HepG2 (cell line): ENCODE data around the gene PLD2. TPM values are rescaled to one million over a fixed set of nuclear protein-coding genes. Genes with fewer than 3 reads are reported as not detected.

Experiments used
- FOXO1 ChIP-seq: sonication (generic); formaldehyde crosslinking; IDR thresholded peaks from 2 replicates; pipeline ENCODE4 v1.4.0; 2020; ENCODE audit warnings: missing genetic modification reagents
- MIER3 ChIP-seq: IDR thresholded peaks from 2 replicates; pipeline ENCODE4 v1.6.1; 2016; ENCODE audit warnings: missing compliant biosample characterization, borderline replicate concordance
- PRMT3 ChIP-seq: sonication (generic); formaldehyde crosslinking; IDR thresholded peaks from 2 replicates; pipeline ENCODE4 v1.8.1; 2022; ENCODE audit warnings: low read depth, mild to moderate bottlenecking, moderate library complexity, missing genetic modification reagents, borderline replicate concordance
- ZNF17 ChIP-seq: sonication (generic); formaldehyde crosslinking; IDR thresholded peaks from 2 replicates; pipeline ENCODE4 v1.5.0; 2020; ENCODE audit warnings: mild to moderate bottlenecking, missing genetic modification reagents
- ZNF563 ChIP-seq: sonication (generic); formaldehyde crosslinking; IDR thresholded peaks from 2 replicates; pipeline ENCODE4 v1.8.0; 2022; ENCODE audit warnings: mild to moderate bottlenecking, moderate library complexity, missing genetic modification reagents
- polyA plus RNA-seq, 8 experiments: library from polyadenylated mRNA; depleted of rRNA in 3 of 8; stranded (reverse) in 7 of 8; unstranded in 1 of 8; fragments of >200 nt; fragmentation: Illumina TruSeq in 4 of 8; extraction: Trizol in 4 of 8; gene quantifications; 2 replicates each; pipeline versions ENCODE4 v1.2.1 to v1.2.3, GENCODE V29; 2011 to 2016; ENCODE audit warnings: low read depth in 4 of 8, missing spikeins in 1 of 8, mixed read lengths in 1 of 8; ENCODE audit not compliant: insufficient read depth in 1 of 8
- total RNA-seq, 5 experiments: library from RNA; depleted of rRNA; stranded (reverse); fragments of >200 nt; fragmentation: Illumina TruSeq; extraction: Trizol; gene quantifications; 2 replicates each; pipeline ENCODE4 v1.2.3, GENCODE V29; 2016; ENCODE audit warnings: low read depth in 1 of 5
- TF ChIP-seq, protein P1 (sequence below), 2 experiments: sonication (generic) in 1 of 2; formaldehyde crosslinking in 1 of 2; IDR thresholded peaks; 2 replicates each; pipeline versions ENCODE4 v1.6.1 to v1.9.0; 2014 to 2022; ENCODE audit warnings: antibody characterized with exemption in 1 of 2, borderline replicate concordance in 1 of 2, inconsistent platforms in 1 of 2, low read depth in 1 of 2, missing genetic modification reagents in 1 of 2
- TF ChIP-seq, protein P2 (sequence below): sonication (generic); formaldehyde crosslinking; IDR thresholded peaks from 2 replicates; pipeline ENCODE4 v1.5.1; 2020; ENCODE audit warnings: missing genetic modification reagents, mild to moderate bottlenecking, borderline replicate concordance
- TF ChIP-seq, protein P3 (sequence below): sonication (generic); formaldehyde crosslinking; IDR thresholded peaks from 2 replicates; pipeline ENCODE4 v1.5.0; 2020; ENCODE audit warnings: missing genetic modification reagents, mild to moderate bottlenecking, borderline replicate concordance
- TF ChIP-seq, protein P4 (sequence below), 2 experiments: sonication (generic) in 1 of 2; formaldehyde crosslinking in 1 of 2; IDR thresholded peaks; 2 replicates each; pipeline versions ENCODE4 v1.4.0 to v1.6.1; 2018 to 2020; ENCODE audit warnings: missing genetic modification reagents in 2 of 2, borderline replicate concordance in 1 of 2, low read depth in 1 of 2, mild to moderate bottlenecking in 1 of 2, missing biosample characterization in 1 of 2
- TF ChIP-seq, protein P5 (sequence below): sonication (generic); formaldehyde crosslinking; IDR thresholded peaks from 2 replicates; pipeline ENCODE4 v1.4.0; 2020; ENCODE audit warnings: missing genetic modification reagents
- TF ChIP-seq, protein P6 (sequence below): sonication (generic); formaldehyde crosslinking; conservative IDR thresholded peaks from 2 replicates; pipeline ENCODE4 v1.8.0; 2022; ENCODE audit warnings: mild to moderate bottlenecking, moderate library complexity, missing genetic modification reagents
- TF ChIP-seq, protein P7 (sequence below): sonication (generic); formaldehyde crosslinking; IDR thresholded peaks from 2 replicates; pipeline ENCODE4 v1.5.1; 2020; ENCODE audit warnings: missing genetic modification reagents, mild to moderate bottlenecking, borderline replicate concordance

Gene PLD2
- total and polyA plus RNA-seq, 2 of the 13 experiments (the other 11 are each of a cell fraction or from before 2014, with no cell fraction given): 13.4 to 29.7 TPM

DNA sequence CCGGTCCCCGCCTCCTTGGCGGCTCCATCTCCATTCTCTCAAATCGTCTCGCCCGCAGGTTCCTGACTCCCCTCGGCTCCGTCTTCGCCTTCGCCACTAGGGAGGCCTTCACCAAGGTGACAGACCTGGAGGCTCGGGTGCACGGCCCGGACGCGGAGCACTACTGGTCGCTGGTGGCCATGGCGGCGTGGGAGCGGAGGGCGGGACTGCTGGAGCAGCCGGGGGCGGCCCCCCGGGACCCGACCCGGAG is 17.3 kb upstream of the PLD2 start (continued):
- TF ChIP-seq, protein P1, sequence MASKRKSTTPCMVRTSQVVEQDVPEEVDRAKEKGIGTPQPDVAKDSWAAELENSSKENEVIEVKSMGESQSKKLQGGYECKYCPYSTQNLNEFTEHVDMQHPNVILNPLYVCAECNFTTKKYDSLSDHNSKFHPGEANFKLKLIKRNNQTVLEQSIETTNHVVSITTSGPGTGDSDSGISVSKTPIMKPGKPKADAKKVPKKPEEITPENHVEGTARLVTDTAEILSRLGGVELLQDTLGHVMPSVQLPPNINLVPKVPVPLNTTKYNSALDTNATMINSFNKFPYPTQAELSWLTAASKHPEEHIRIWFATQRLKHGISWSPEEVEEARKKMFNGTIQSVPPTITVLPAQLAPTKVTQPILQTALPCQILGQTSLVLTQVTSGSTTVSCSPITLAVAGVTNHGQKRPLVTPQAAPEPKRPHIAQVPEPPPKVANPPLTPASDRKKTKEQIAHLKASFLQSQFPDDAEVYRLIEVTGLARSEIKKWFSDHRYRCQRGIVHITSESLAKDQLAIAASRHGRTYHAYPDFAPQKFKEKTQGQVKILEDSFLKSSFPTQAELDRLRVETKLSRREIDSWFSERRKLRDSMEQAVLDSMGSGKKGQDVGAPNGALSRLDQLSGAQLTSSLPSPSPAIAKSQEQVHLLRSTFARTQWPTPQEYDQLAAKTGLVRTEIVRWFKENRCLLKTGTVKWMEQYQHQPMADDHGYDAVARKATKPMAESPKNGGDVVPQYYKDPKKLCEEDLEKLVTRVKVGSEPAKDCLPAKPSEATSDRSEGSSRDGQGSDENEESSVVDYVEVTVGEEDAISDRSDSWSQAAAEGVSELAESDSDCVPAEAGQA (IDR thresholded peaks at IDR 0.05; ENCODE audit: low read depth): no peak
- TF ChIP-seq, protein P1 (CRISPR knock-in tag; IDR thresholded peaks at IDR 0.05; ENCODE audit: borderline replicate concordance): 0 out of 2 replicates have a peak, but pooled peaks have one; percentile 67
- TF ChIP-seq, protein P2, sequence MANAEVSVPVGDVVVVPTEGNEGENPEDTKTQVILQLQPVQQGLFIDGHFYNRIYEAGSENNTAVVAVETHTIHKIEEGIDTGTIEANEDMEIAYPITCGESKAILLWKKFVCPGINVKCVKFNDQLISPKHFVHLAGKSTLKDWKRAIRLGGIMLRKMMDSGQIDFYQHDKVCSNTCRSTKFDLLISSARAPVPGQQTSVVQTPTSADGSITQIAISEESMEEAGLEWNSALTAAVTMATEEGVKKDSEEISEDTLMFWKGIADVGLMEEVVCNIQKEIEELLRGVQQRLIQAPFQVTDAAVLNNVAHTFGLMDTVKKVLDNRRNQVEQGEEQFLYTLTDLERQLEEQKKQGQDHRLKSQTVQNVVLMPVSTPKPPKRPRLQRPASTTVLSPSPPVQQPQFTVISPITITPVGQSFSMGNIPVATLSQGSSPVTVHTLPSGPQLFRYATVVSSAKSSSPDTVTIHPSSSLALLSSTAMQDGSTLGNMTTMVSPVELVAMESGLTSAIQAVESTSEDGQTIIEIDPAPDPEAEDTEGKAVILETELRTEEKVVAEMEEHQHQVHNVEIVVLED: no peak
- no peak for TF ChIP-seq PRMT3
- TF ChIP-seq, protein P3, sequence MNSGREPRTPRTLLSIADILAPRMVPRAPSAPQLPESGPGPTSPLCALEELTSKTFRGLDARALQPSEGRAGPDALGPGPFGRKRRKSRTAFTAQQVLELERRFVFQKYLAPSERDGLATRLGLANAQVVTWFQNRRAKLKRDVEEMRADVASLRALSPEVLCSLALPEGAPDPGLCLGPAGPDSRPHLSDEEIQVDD (CRISPR knock-in tag): 0 out of 2 replicates have a peak, but pooled peaks have one; percentile 23
- no peak for TF ChIP-seq MIER3 (CRISPR knock-in tag)
- TF ChIP-seq, protein P4, sequence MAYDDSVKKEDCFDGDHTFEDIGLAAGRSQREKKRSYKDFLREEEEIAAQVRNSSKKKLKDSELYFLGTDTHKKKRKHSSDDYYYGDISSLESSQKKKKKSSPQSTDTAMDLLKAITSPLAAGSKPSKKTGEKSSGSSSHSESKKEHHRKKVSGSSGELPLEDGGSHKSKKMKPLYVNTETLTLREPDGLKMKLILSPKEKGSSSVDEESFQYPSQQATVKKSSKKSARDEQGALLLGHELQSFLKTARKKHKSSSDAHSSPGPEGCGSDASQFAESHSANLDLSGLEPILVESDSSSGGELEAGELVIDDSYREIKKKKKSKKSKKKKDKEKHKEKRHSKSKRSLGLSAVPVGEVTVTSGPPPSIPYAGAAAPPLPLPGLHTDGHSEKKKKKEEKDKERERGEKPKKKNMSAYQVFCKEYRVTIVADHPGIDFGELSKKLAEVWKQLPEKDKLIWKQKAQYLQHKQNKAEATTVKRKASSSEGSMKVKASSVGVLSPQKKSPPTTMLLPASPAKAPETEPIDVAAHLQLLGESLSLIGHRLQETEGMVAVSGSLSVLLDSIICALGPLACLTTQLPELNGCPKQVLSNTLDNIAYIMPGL (CRISPR knock-in tag; IDR thresholded peaks at IDR 0.05; ENCODE audit: borderline replicate concordance in 1 of 2, low read depth in 1 of 2): no peak
- no peak for TF ChIP-seq ZNF563 (CRISPR knock-in tag)
- TF ChIP-seq, protein P5, sequence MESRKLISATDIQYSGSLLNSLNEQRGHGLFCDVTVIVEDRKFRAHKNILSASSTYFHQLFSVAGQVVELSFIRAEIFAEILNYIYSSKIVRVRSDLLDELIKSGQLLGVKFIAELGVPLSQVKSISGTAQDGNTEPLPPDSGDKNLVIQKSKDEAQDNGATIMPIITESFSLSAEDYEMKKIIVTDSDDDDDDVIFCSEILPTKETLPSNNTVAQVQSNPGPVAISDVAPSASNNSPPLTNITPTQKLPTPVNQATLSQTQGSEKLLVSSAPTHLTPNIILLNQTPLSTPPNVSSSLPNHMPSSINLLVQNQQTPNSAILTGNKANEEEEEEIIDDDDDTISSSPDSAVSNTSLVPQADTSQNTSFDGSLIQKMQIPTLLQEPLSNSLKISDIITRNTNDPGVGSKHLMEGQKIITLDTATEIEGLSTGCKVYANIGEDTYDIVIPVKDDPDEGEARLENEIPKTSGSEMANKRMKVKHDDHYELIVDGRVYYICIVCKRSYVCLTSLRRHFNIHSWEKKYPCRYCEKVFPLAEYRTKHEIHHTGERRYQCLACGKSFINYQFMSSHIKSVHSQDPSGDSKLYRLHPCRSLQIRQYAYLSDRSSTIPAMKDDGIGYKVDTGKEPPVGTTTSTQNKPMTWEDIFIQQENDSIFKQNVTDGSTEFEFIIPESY (CRISPR knock-in tag): no peak
- TF ChIP-seq, protein P6, sequence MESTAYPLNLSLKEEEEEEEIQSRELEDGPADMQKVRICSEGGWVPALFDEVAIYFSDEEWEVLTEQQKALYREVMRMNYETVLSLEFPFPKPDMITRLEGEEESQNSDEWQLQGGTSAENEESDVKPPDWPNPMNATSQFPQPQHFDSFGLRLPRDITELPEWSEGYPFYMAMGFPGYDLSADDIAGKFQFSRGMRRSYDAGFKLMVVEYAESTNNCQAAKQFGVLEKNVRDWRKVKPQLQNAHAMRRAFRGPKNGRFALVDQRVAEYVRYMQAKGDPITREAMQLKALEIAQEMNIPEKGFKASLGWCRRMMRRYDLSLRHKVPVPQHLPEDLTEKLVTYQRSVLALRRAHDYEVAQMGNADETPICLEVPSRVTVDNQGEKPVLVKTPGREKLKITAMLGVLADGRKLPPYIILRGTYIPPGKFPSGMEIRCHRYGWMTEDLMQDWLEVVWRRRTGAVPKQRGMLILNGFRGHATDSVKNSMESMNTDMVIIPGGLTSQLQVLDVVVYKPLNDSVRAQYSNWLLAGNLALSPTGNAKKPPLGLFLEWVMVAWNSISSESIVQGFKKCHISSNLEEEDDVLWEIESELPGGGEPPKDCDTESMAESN (CRISPR knock-in tag): no peak
- no peak for TF ChIP-seq FOXO1
- TF ChIP-seq, protein P7, sequence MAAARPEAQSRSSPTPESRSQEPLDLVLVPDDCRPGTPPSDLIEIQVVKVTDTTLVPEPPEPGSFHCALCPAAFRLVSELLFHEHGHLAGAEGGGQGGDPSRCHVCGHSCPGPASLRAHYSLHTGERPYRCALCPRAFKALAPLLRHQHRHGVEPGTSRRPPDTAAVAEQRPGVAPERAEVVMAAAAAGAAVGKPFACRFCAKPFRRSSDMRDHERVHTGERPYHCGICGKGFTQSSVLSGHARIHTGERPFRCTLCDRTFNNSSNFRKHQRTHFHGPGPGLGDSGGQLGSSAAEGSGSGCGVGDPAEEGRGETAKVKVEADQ: no peak
- TF ChIP-seq ZNF17: no peak; the same call in 1 of the 2 replicates
